Putamen (tissue), 1 donor: ENCODE results near the gene CREB5.

Experiments used
- DNase-seq: peaks from one replicate; pipeline ENCODE4 v3.0.0-alpha.2; 2016; ENCODE audit warnings: low spot score

CREB5 gene

GRCh38 chr7:28685644-28686417, 273.5 kb downstream of the CREB5 start:
- DNase-seq: peak; percentile 99

GRCh38 chr7:28686418-28686800, 274.1 kb downstream of the CREB5 start:
- DNase-seq: no peak

- DNase-seq: no peak
These were observed 275.2 kb downstream of the CREB5 start for GRCh38 chr7:28687537-28687936.

GRCh38 chr7:28688174-28688573, 275.9 kb downstream of the CREB5 start:
- no peak for DNase-seq

- DNase-seq: no peak
These were observed 276.3 kb downstream of the CREB5 start for GRCh38 chr7:28688651-28689050.

GRCh38 chr7:28695300-28696295, 283.3 kb downstream of the CREB5 start:
- no peak for DNase-seq

GRCh38 chr7:28697913-28698563, 285.7 kb downstream of the CREB5 start:
- DNase-seq: no peak

- DNase-seq: no peak
These were observed 286.5 kb downstream of the CREB5 start for GRCh38 chr7:28698840-28699239.

- DNase-seq: no peak
These were observed 287.8 kb downstream of the CREB5 start for GRCh38 chr7:28700096-28700495.

GRCh38 chr7:28700790-28701203, 288.5 kb downstream of the CREB5 start:
- DNase-seq: no peak

- no peak for DNase-seq
These were observed 289.4 kb downstream of the CREB5 start for GRCh38 chr7:28701731-28702130.

GRCh38 chr7:28702171-28702570, 289.9 kb downstream of the CREB5 start:
- DNase-seq: no peak

- no peak for DNase-seq
These were observed 290.9 kb downstream of the CREB5 start for GRCh38 chr7:28703037-28703765.

- no peak for DNase-seq
These were observed 292.4 kb downstream of the CREB5 start for GRCh38 chr7:28704706-28705105.

GRCh38 chr7:28705350-28705749, 293.0 kb downstream of the CREB5 start:
- no peak for DNase-seq

GRCh38 chr7:28706584-28706983, 294.3 kb downstream of the CREB5 start:
- no peak for DNase-seq

GRCh38 chr7:28707291-28707690, 295.0 kb downstream of the CREB5 start:
- no peak for DNase-seq

- DNase-seq: peak; percentile 92
These were observed 296.0 kb downstream of the CREB5 start for GRCh38 chr7:28708033-28708951.

GRCh38 chr7:28709748-28710147, 297.4 kb downstream of the CREB5 start:
- DNase-seq: no peak

- no peak for DNase-seq
These were observed 298.8 kb downstream of the CREB5 start for GRCh38 chr7:28711114-28711513.
